T-helper 22 cell (primary cell): ENCODE measurements around the gene BABAM2.

ENCODE experiments used
- DNase-seq: peaks from one replicate; pipeline ENCODE4 v3.0.0-alpha.2; 2020; ENCODE audit warnings: low read depth

The BABAM2 gene

DNA sequence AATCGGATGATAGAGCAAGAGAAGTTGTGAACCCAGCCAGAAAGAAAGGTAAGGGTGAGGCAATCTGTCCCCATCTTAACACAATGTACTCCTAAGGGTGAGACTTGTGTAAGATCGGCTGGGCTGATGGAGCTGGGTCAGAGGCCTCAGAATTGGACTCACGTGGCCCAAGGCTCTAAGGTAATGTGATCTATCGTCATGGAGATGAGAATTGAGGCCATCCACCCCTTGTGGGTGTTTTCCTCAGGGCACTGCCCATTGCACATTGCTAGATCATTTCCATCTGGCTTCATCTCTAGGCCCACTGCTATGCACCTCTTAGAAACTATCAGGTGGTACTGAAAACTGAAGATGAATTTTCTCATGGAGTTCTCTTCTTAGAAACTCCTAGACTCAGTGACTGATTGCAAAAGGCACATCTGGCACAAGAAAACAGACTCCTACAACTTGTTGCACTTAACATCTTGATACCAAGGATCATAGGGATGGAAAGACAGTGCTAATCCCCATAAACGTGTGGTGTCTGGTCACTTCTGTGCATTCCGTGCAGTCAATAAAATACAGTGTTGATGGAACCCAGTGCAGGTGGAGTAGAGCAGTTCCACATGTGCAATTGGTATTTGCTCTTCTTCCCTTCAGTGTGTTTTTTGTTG lies 273.2 kb downstream of the BABAM2 start:
- DNase-seq: no peak

DNA sequence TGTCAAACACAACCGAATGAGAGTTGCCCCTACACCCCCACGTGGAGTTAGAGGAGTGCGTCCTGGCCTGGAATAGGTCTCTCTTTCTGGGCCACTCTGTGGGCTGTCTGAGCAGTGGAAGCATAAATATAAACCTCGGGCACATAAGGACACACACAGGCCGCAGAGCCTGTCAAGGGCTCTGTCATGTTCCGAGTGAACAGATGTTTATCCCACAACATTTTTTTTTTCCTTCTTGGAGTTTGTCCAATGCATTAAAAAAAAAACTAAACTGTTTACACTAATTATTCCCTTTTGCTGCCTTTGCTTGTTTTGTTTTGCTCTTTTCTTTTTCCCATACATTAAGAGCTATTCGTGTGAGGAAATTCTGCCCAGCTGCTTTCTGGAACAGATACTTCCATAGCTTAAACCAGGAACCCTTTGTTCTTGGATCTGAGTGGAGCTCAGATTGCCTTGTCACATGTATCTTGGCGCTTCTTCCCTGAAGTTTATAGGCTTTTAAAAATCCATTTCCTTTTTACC lies 273.8 kb downstream of the BABAM2 start:
- DNase-seq: no peak

DNA sequence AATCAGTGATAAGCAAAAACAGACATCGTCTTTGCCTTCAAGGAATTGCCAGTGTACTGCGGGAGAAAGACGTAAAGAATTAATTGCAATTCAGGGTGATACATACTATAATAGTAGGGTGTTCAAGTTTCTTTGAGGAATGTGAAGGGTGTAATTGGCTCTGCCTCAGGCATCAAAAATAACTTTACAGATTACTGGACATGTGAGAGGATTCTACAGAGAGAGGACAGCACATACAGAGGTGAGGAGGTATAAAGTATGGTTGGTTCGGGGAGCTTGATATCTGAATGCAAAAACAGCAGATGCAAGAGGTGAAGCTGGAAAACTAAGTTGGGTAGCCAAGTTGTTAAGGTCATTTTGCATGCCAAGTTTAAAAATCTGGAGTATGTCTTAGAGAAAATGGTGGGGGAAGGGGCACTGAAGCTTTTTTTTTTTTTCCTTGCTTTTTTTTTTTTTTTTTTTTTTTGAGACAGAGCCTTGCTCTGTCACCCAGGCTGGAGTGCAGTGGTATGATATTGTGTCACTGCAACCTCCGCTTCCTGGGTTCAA lies 274.6 kb downstream of the BABAM2 start:
- DNase-seq: no peak

DNA sequence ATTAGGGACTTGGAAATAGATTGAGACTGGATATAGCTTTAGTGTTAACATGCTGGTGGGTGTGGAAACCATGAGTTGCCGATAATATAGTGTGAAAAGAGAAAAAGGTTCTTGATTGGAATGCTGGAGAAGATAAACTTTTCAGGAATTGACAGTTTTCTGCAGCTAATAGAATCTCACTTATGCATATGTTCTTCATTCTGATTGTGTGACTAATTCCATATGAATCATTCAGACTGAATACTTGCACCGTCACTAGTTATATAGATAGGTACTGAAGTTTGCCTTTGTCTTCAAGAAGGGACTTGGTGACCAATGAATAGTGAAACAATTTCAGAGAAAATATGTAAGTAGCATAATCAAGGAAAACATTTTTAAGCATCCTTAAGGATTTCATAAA lies 276.4 kb downstream of the BABAM2 start:
- DNase-seq: no peak

DNA sequence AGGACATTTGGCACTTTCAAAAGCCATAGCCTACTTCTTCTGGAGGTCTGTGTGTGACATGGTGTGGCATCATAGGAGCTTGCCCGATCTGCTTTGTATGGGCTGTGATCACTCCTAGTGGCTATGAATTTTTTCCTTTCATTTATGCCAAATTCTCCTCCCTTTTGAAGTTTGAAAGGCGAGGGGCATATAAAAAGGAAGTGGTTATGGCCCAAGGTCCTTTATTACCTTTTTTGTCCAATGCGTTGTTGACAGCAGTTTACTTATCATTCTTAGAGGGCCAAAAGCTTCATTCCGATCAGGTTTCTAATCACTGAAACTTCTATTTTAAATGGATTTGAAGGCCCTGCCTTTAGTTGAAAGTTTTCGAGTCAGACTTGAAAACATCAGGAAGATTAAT lies 277.8 kb downstream of the BABAM2 start:
- DNase-seq: no peak

DNA sequence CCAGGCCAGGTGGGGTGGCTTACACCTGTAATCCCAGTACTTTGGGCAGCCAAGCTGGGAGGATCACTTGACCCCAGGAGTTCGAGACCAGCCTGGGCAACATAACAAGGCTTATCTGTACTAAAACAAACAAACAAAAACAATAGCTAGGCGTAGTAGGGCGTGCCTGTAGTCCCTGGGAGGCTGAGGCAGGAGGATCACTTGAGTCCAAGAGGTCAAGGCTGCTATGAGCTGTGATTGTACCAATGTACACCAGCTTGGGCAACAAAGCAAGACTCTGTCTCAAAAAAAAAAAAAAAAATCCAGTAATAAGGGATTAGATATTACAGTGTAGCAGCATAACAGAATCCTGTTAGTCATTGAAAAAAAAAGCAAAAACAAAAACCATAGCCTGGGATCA lies 279.0 kb downstream of the BABAM2 start:
- no peak for DNase-seq

DNA sequence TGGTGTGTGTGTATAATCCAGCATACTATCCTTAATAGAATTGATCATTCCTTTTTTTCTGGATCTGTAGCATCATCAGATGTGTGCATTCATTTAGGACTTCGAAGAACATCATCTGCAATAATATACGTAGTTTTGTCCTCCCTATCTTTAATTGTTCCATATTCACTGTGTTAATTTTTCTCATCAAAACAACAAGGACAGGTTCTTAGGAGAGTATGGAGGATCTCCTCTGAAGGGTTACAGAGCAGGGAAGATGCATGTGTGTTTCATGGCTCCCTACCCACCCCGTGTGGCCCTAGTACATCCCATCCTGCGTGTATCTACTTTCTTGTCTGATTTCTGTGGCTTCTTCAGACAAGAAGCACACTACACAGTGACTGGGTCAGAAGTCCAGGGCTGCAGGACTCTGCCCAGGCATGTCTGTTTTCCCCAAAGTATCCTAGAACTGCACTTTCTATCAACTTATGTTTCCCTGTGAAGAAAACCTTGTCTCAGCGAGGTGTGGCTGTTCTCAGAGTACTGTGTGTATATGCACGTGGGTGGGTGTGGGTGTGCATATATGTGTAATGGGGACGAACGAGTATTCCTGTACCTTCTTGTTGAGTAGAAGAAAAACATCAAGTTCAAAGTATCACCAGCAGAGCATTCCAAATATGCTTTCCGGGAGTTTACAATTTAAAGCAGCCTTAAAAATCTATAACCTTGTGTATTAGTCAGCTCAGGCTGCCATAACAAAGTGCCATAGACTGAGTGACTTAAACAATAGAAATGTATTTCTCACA lies 281.8 kb downstream of the BABAM2 start:
- no peak for DNase-seq

DNA sequence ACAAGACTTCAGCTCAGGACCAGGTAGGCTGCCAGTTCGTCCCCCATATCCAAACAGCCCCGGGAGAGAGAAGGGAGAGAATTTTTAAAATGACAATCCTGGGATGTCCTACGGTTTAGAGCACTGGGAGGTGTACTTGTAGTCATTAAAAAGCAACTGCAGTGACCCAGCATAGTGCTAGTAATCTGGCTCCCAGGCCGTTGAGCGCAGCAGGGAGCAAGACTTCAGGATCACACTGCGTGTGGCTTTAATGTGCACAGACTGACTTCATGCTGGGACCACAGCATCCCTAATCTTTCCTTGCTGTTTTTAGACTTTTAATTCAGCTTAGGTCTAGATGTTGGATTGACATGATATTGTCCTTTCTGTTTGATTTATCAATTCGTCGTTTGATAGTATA lies 282.8 kb downstream of the BABAM2 start:
- DNase-seq: no peak

DNA sequence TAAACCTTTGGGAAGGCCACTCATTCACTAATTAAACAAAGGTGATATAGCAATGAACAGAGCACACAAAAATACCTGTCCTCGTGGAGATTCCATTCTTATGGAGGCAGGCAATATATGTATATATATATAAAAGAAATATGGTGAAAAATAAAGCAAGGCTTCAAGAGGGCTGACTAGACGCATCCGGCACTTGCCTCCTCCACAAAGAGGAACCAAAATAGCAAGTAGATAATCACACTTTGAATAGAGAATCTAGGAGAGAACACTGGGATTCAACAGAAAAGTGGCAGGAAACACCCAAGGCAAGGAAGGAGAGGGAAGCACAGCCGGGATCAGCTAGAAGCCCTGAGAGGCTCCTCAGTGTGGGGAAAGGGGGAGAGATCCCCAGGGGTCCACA lies 283.7 kb downstream of the BABAM2 start:
- no peak for DNase-seq

DNA sequence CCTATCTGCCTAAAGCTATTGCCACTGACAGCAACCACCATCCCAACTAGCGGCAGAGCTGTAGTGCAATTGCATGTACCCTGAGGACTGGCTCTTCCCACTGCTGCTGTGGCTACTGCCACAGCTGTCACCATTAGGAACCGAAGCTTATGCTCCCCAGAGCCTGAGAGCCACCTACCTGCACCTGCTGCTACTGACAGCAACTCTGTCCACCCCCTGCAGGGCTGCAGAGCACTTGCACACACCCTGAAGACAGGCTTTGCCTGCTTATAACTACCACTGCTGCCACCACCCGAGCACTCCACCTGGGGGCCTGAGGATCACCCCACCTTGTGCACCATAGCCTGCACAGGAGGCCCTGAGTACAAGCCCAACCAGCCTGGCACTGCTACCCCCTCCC lies 284.5 kb downstream of the BABAM2 start:
- DNase-seq: no peak

DNA sequence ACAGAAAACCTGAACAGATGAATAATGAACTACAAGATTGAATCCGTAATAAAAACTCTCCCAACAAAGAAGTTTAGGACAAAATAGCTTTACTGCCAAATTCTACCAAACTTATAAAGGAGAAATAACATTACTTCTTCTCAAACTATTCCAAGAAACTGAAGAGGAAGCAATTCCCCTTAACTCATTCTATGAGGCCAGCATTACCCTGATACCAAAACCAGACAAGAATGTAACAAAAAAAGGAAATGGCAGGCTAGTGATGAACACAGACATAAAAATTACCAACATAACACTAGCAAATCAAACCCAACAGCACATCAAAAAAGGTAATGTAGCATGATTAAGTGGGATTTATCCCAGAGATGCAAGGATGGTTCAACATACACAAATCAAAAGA lies 288.4 kb downstream of the BABAM2 start:
- no peak for DNase-seq

DNA sequence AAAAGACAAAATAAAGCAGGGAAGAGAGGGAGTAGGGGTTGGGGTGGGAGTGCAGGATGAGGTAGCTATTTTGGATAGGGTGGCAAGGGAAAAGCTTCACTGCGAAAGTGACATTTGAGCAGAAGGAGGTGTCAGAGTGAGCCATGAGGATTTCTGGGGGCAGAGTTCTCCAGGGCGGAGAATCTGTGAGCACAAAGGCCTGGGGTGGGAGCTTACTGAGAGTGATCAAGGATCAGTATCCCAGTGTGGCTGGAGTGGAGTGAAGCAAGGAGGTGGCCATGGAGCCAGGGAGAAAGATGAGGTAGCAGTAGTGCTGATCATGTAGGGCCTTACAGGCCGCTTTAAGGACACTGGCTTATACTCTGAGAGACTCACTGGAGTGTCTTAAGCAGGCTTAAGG lies 291.3 kb downstream of the BABAM2 start:
- DNase-seq: no peak

DNA sequence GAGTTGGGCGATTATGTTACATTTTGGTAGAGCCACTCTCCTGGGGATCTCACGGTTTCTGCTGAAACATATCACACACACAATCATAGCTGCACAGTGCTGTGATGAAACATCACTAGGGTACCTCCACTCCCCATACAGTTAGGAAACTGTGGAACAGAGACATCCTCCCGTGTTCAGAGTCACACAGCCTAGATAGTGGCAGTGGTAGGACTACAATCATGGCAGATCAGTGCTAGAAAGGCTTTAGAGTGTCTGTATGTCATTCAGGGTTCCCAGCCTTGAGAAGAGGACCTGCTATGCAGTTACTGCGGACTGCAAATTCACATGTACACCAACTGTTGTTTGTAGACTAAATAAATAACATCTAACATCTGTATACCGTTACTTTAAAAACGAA lies 291.8 kb downstream of the BABAM2 start:
- no peak for DNase-seq

DNA sequence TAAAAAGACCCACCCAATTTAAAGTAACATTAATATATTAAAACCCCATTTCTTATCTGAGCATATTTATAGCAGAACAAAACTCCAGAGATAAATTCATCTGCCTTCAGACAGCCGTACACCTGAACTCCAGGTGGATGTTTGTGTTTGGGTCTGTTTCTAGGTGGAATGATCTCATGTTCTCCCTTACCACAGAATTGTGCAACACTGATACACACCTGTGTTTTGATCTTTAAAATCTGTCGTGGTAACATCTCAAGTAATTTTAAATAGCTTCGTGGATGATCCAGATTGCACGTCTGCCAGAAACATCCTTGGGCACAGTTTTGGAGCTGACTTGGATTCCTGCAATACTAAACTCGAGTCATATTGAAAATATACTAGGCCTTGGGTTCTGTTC lies 294.6 kb downstream of the BABAM2 start:
- DNase-seq: no peak

DNA sequence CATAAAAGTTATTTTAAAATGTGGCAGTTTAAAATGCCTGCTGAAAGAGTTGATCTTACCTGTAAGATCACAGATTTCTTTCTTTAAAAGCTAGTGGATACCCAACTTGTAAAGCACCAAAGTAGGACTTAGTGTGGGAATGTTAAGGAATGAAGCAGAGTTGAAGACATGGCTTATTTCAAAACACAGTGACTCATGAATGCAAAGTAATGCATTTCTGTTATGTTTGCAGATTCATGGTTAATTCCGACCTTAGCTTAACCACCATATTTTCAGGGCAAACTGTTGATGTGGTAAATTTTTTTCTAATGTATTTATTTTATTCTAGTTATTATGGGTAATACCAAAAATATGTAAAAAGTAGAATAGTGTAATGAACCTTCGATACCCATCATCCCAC lies 295.4 kb downstream of the BABAM2 start:
- no peak for DNase-seq

DNA sequence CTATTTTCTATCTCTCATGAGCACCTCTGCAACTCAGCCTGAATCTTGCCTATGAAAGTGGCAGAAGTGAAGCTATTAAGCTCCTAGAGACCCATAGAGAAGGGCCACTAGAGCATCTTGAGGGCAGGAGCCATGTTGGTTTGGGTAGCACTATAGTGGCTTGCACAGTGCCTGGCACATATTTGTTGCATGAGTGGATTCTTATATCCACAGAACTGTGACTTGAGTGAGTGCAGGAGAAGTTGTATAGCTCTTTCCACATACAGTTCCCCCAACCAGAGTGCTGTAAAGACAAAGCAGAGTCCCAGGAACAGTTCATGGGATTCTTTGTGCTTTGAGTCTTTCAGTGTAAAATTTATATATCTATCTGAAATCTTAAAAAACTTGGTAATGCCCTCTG lies 296.7 kb downstream of the BABAM2 start:
- DNase-seq: no peak

DNA sequence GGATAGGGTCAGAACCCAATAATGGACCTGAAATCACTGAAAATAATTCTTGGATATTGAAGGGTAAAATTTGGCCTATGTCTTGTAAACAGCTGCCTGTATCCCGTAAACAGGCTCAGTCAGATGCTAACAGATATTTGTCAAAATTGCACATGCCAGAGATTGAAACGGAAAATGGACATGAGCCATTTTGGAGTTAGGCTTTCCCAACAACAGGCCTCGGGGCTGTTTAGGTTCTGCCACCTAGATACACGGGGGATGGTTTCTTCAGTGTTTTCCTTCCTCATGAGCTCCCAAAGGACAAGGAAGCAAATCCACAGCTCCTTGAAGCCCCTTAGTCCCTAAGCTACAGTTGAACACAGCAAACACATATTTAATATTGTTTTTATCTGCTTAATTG lies 297.9 kb downstream of the BABAM2 start:
- DNase-seq: no peak

DNA sequence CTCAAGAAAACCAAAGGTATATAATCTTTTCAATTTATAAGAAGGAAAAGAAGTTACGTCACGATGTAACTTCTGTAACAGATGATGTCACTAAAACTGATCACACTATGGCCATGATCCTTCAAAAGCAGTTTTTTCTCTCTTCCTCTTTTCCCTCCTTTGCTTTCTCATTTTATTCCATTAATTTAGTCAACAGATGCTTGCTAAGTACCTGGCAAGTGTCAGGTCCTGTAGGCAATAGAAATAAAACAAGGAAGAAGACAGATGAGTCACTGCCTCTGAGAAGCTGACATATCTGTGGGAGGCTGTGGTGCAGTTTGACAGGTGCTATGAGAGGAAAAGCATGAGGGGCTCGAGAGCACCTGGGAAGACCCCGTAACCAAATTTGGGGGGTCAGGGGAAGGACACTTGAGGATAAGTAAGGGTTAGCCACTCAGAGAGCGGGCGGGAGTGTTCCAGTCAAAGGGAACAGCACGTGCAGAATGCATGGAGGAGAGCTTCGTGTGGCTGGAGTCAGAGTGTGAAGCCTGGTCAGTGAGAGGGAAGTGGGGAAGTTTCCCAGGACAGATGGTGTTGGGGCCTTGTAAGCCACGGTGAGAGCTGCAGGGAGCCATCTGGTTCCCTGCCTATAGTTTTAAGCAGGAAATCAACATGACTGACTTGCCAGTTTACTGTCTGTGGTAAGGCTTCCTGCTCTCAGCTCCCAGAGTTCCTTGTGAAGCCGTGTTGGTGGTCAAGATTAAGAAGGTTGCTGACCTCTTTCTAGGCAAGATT lies 303.3 kb downstream of the BABAM2 start:
- no peak for DNase-seq

DNA sequence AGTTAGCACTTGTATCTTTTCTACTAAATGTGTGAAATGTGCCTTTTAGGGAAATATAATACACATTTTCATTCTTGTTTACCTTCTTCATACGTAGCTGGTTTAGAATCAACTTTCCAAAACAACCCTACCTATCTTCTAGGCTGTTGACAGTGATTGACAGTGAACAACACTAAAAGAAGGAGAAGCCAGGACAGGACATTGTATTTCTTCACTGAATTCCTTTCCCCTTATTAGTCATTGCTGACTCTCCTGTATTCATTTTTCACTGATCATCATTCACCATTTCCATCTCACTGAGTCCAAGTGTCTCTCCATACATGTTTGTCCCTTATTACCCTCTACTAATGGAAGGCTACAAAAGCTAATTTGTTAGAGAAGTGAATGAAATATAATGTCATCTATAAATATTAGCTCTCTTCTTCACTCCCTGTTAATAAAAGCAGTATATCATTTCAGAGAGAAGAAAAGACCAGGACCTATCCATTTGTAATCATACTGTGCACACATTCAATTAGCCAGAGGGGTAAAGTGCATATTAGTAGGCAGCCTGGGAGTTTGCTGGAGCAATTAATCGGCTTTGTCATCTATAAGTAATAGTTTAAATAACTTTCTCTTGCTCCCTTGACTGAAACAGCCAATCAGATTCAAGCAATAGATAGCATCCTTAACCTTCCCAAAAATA lies 309.6 kb downstream of the BABAM2 start:
- DNase-seq: no peak

DNA sequence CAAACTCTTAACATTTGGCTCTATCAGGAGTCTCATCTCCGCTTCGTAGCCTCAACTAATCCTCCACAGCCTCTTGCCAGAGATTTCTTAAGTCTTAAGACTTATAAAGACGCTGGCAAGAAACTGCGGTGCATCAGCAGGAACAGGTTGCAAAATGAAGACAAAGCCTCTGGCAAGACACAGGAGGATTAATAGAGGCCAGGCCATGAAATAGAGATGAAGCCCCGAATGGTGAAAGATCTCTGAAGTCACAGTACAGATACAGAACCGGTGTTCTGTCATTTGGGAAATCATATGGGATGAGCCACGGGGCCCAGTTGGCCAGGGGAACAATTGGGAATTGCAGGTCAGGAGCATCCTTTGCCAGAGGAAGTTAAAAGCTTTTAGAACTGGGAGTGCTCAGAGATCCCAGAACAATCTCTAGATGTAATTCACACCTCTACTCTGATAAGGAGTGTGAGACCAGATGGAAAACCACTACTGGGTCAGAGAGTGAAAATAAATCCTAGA lies 311.2 kb downstream of the BABAM2 start:
- no peak for DNase-seq

DNA sequence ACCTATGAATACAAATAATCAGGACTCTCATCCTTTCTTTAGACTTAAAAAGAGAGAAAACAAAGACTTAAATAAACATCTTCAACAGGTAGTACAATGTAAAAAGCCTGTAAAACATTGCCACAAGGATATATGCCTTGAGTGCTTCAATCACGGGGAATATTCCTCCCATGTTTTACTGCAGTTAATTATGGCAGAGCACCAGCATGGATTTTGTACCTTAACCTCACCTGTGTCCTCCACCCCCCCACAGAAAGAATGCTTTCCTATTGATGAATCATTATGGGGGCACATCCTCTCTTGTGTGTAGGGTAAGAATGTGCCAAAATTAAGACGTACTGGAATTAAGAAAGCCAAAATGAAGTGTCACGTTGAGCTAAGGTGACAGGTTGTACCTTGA lies 312.2 kb downstream of the BABAM2 start:
- no peak for DNase-seq

DNA sequence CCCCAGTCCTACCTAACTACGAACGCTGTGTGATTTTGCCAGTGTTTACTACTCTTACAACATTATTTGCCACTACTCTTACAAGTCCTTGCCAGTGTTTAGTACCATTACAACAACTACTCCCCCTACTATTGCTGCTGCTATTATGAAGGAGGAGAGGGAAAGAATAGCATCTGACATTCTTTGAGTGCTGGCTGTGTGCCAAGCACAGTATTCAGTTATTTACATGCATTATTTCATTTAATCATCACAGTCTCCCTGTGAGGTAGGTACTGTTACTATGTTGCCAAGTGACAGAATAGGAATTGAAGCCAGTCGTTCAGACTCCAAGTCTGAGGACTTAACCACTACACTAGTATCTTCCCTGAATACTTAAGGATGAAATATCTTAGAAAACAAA lies 316.2 kb downstream of the BABAM2 start:
- DNase-seq: no peak
